ENCODE results near the gene PBX4. TPM values are rescaled to one million over a fixed set of nuclear protein-coding genes. Genes with fewer than 3 reads are reported as not detected.
"Not testable (repeated sequence)": the region's sequence is repeated elsewhere in the genome, so short reads cannot be mapped to it uniquely, and the experiment has no call there.

The PBX4 gene
- total and polyA plus RNA-seq, 8 donors: 2.0 to 60.7 (median 4.9) TPM; not detected in 1

DNA sequence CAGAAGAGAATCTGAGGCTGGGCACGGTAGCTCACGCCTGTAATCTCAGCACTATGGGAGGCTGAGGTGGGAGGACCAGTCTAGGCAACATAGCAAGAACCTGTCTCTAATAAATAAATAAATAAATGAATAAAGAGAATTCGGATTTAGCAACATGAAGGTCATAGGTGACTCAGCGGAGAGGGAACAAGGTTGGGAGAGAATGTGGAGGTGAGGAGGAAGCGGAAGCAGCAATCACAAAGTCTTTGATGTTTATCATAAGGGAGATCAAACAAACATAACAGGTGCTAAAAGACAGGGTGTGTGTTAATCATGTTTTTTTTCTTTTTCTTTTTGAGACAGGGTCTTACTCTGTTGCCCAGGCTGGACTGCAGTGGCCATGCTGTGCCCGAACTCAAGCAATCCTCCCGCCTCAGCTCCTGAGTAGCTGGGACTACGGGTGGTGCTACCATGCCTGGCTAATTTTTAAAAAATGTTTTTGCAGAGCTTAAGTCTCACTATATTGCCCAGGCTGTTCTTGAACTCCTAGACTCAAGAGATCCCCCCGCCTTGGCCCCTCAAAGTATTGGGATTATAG is 16.3 kb downstream of the PBX4 start:
- DNase-seq: peak in 1 of 2 donors; percentile 63
- Histone ChIP-seq H3K27ac (peak overlapping the region in 3 of 5 donors; percentile 18 to 59 (median 56)), H3K27me3 (no peaks in the 10 kb centered on the region), H3K9me3 (no peaks in the 10 kb centered on the region), H3K4me1 (peaks cover 0 to 13% (median 9%) of the 10 kb centered on the region in 4 donors), H3K4me3 (no peak overlapping the region), H3K36me3 (no peaks in the 10 kb centered on the region)
- peak in 1 of 3 donors; percentile 48 for TF ChIP-seq POLR2AphosphoS5 (IDR thresholded peaks at IDR 0.05)
- TF ChIP-seq, protein P1, sequence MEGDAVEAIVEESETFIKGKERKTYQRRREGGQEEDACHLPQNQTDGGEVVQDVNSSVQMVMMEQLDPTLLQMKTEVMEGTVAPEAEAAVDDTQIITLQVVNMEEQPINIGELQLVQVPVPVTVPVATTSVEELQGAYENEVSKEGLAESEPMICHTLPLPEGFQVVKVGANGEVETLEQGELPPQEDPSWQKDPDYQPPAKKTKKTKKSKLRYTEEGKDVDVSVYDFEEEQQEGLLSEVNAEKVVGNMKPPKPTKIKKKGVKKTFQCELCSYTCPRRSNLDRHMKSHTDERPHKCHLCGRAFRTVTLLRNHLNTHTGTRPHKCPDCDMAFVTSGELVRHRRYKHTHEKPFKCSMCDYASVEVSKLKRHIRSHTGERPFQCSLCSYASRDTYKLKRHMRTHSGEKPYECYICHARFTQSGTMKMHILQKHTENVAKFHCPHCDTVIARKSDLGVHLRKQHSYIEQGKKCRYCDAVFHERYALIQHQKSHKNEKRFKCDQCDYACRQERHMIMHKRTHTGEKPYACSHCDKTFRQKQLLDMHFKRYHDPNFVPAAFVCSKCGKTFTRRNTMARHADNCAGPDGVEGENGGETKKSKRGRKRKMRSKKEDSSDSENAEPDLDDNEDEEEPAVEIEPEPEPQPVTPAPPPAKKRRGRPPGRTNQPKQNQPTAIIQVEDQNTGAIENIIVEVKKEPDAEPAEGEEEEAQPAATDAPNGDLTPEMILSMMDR (IDR thresholded peaks at IDR 0.05): no peak
- WGBS, 5 donors: 45 to 74% (median 59%) methylated on average over 9 of the region's 9 CpGs
- intact Hi-C loops (cut with DNase I; ENCODE audit: low total_unique reads): no loop called here

DNA sequence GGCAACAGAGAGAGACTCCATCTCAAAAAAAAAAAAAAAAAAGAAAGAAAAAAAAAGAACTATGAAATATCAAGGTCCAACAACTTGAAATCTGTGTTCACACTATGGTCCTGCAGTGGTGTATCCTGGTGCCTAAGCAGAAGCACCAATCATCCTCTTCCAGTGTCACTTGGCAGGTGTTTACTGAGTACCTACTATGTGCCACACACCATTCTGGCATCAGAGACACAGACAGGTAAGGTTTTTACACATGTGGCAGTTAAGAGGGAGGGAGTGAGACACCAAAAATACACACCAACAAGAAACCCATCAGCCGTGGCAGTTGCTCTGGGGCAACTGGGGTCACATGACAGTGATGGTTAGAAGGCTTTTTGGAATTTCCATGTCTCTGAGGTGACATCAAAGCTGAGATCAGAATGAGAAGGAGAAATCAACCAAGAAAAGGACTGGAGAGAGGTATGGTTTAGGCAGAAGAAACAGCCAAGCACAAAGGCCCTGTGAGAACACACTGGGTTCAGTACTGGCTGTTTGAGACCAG is 17.6 kb downstream of the PBX4 start:
- WGBS, 5 donors: 77 to 100% (median 82%) methylated on average over 1 of the region's 1 CpG
- Histone ChIP-seq H3K36me3 (no peaks in the 10 kb centered on the region), H3K4me3 (no peak overlapping the region), H3K9me3 (no peaks in the 10 kb centered on the region), H3K27ac (no peak overlapping the region), H3K27me3 (no peaks in the 10 kb centered on the region), H3K4me1 (peaks cover 0 to 15% (median 7%) of the 10 kb centered on the region in 4 donors)
- TF ChIP-seq POLR2AphosphoS5 (IDR thresholded peaks at IDR 0.05) (no peak), POLR2A (IDR thresholded peaks at IDR 0.05) (no peak), EP300 (IDR thresholded peaks at IDR 0.05) (no peak)
- TF ChIP-seq, protein P1 (IDR thresholded peaks at IDR 0.05): no peak
- intact Hi-C loops (cut with DNase I; ENCODE audit: low total_unique reads): no loop called here
- no peak for DNase-seq

GRCh38 chr19:19598728-19599451 is 19.6 kb downstream of the PBX4 start:
- H3K9me3 ChIP-seq; H3K36me3 ChIP-seq; H3K4me3 ChIP-seq; DNase-seq; H3K27me3 ChIP-seq; intact Hi-C loops (cut with DNase I; ENCODE audit: low total_unique reads): not testable (repeated sequence)
- 84 to 91% (median 89%) methylated on average over 20 of the region's 20 CpGs for WGBS, 5 donors
- peaks cover 0 to 31% (median 22%) of the 10 kb centered on the region in 4 donors for H3K4me1 ChIP-seq
- H3K27ac ChIP-seq: peak overlapping the region; percentile 25 to 72 (median 64)

- Histone ChIP-seq H3K4me3 (no peak overlapping the region), H3K27ac (peak overlapping the region in 4 of 5 donors; percentile 24 to 72 (median 60)), H3K9me3 (no peaks in the 10 kb centered on the region), H3K4me1 (peaks cover 0 to 31% (median 22%) of the 10 kb centered on the region in 4 donors), H3K36me3 (no peaks in the 10 kb centered on the region), H3K27me3 (no peaks in the 10 kb centered on the region)
- WGBS, 5 donors: 68 to 80% (median 80%) methylated on average over 8 of the region's 8 CpGs
- intact Hi-C loops (cut with DNase I; ENCODE audit: low total_unique reads): no loop called here
- TF ChIP-seq POLR2AphosphoS5 (IDR thresholded peaks at IDR 0.05): no peak
- TF ChIP-seq EP300 (IDR thresholded peaks at IDR 0.05): no peak
- TF ChIP-seq POLR2A (IDR thresholded peaks at IDR 0.05): no peak
- TF ChIP-seq, protein P1 (IDR thresholded peaks at IDR 0.05): no peak
- peak in 1 of 2 donors; percentile 46 for DNase-seq
These were observed 20.6 kb downstream of the PBX4 start for GRCh38 chr19:19597809-19598306.

Measured in stomach (tissue), 9 donors.